Neural progenitor cell (in vitro differentiated cells): ENCODE results near the gene PMS1. TPM values are rescaled to one million over a fixed set of nuclear protein-coding genes. Genes with fewer than 3 reads are reported as not detected.

Experiments
- DNase-seq: peaks from one replicate; pipeline ENCODE4 v3.0.0-alpha.2; 2016; ENCODE audit warnings: low spot score
- H2AFZ ChIP-seq: fragments of 200-600 bp; sonication (generic); replicated peaks from 2 replicates; pipeline ENCODE4 v1.6.1; 2016; ENCODE audit warnings: antibody characterized with exemption
- H3F3A ChIP-seq: fragments of 200-600 bp; sonication (generic); 2 replicates; pipeline ENCODE4 v1.6.1; 2016; ENCODE audit warnings: antibody characterized with exemption, low read depth
- H3K27ac ChIP-seq: fragments of 200-600 bp; sonication (generic); 2 replicates; pipeline ENCODE4 v1.5.1; 2016; ENCODE audit warnings: mild to moderate bottlenecking
- H3K27me3 ChIP-seq: fragments of 200-600 bp; sonication (generic); 2 replicates; pipeline ENCODE4 v1.6.1; 2016; ENCODE audit warnings: mild to moderate bottlenecking, moderate library complexity
- H3K36me3 ChIP-seq: fragments of 200-600 bp; sonication (generic); 2 replicates; pipeline ENCODE4 v1.5.1; 2016
- H3K4me1 ChIP-seq: fragments of 200-600 bp; sonication (generic); 2 replicates; pipeline ENCODE4 v1.6.1; 2016; ENCODE audit warnings: mixed run types
- H3K4me2 ChIP-seq: fragments of 200-600 bp; sonication (generic); 2 replicates; pipeline ENCODE4 v1.6.1; 2016
- H3K4me3 ChIP-seq: fragments of 200-600 bp; sonication (generic); 2 replicates; pipeline ENCODE4 v1.5.1; 2016
- H3K79me2 ChIP-seq: fragments of 200-600 bp; sonication (generic); 2 replicates; pipeline ENCODE4 v1.6.1; 2016; ENCODE audit warnings: low read depth
- H3K9ac ChIP-seq: fragments of 200-600 bp; sonication (generic); 2 replicates; pipeline ENCODE4 v1.6.1; 2016
- H3K9me3 ChIP-seq: fragments of 200-600 bp; sonication (generic); 2 replicates; pipeline ENCODE4 v1.5.1; 2016; ENCODE audit warnings: low read depth
- H4K20me1 ChIP-seq: fragments of 200-600 bp; sonication (generic); 2 replicates; pipeline ENCODE4 v1.6.1; 2016; ENCODE audit warnings: low read depth
- H3K27ac Mint-ChIP-seq: 3 replicates; pipeline ENCODE4 v1.8.0; 2021; ENCODE audit warnings: mixed read lengths
- H3K27me3 Mint-ChIP-seq: 2 replicates; pipeline ENCODE4 v1.8.0; 2022; ENCODE audit warnings: low read depth, mild to moderate bottlenecking, inconsistent platforms, moderate library complexity, mixed read lengths; ENCODE audit not compliant: insufficient read depth
- H3K36me3 Mint-ChIP-seq: 3 replicates; pipeline ENCODE4 v1.8.0; 2021; ENCODE audit warnings: mixed read lengths
- H3K4me1 Mint-ChIP-seq: 3 replicates; pipeline ENCODE4 v1.8.0; 2021; ENCODE audit warnings: mixed read lengths
- H3K4me3 Mint-ChIP-seq: 3 replicates; pipeline ENCODE4 v1.8.0; 2021; ENCODE audit warnings: mild to moderate bottlenecking, moderate library complexity, mixed read lengths
- H3K9me3 Mint-ChIP-seq: 3 replicates; pipeline ENCODE4 v1.8.0; 2020; ENCODE audit warnings: mixed read lengths
- EZH2 ChIP-seq: fragments of 200-600 bp; sonication (generic); IDR thresholded peaks from 2 replicates; pipeline ENCODE4 v1.6.1; 2017; ENCODE audit warnings: antibody characterized with exemption, mild to moderate bottlenecking, moderate library complexity
- EZH2phosphoT487 ChIP-seq: fragments of 200-600 bp; sonication (generic); IDR thresholded peaks from 2 replicates; pipeline ENCODE4 v1.6.1; 2017; ENCODE audit warnings: antibody characterized with exemption
- total RNA-seq: library from RNA; depleted of rRNA; stranded (reverse); fragments of >200 nt; gene quantifications from 2 replicates; pipeline ENCODE4 v1.2.3, GENCODE V29; 2015; ENCODE audit warnings: low replicate concordance
- TF ChIP-seq, protein P1 (sequence below): fragments of 200-600 bp; sonication (generic); IDR thresholded peaks from 2 replicates; pipeline ENCODE4 v1.5.1; 2017; ENCODE audit warnings: antibody characterized with exemption, mild to moderate bottlenecking

PMS1 gene
- total RNA-seq, 1 donor from 2014 or later, result 97.9 TPM

DNA sequence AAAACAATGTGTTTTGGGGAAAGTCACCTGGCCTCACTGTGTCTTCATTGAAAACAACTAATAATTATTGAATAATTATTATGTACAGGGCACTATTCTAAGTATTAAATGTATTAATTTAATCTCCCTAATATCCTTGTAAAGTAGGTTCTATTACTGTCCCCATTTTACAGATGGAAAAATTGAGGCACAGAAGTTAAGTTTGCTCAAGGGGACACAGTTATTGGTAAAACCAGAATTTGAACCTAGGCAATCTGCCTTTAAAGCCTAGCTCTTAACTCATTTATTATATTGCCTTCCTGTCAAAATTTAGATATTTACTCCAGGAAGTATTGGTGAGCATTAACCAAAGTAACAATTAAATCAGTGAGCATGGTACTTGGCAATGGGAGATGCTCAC is 84.6 kb downstream of the PMS1 start:
- no peaks in the 10 kb centered on the region for H4K20me1 ChIP-seq
- no peak overlapping the region for H3K4me3 Mint-ChIP-seq
- no peak for DNase-seq
- no peaks in the 10 kb centered on the region for H3K79me2 ChIP-seq
- no peak overlapping the region for H3K9ac ChIP-seq
- no peak overlapping the region for H3K4me3 ChIP-seq
- no peak for TF ChIP-seq EZH2phosphoT487
- no peak for TF ChIP-seq EZH2
- TF ChIP-seq, protein P1, sequence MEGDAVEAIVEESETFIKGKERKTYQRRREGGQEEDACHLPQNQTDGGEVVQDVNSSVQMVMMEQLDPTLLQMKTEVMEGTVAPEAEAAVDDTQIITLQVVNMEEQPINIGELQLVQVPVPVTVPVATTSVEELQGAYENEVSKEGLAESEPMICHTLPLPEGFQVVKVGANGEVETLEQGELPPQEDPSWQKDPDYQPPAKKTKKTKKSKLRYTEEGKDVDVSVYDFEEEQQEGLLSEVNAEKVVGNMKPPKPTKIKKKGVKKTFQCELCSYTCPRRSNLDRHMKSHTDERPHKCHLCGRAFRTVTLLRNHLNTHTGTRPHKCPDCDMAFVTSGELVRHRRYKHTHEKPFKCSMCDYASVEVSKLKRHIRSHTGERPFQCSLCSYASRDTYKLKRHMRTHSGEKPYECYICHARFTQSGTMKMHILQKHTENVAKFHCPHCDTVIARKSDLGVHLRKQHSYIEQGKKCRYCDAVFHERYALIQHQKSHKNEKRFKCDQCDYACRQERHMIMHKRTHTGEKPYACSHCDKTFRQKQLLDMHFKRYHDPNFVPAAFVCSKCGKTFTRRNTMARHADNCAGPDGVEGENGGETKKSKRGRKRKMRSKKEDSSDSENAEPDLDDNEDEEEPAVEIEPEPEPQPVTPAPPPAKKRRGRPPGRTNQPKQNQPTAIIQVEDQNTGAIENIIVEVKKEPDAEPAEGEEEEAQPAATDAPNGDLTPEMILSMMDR, result no peak
- H3K27ac ChIP-seq, result no peak overlapping the region
- no peaks in the 10 kb centered on the region for H3K4me1 ChIP-seq
- H3F3A ChIP-seq, result no peaks in the 10 kb centered on the region
- H3K27me3 Mint-ChIP-seq, result no peaks in the 10 kb centered on the region
- peaks cover 10% of the 10 kb centered on the region for H3K36me3 Mint-ChIP-seq
- H3K27ac Mint-ChIP-seq, result no peak overlapping the region
- no peaks in the 10 kb centered on the region for H3K4me1 Mint-ChIP-seq
- no peaks in the 10 kb centered on the region for H3K27me3 ChIP-seq
- no peaks in the 10 kb centered on the region for H3K9me3 Mint-ChIP-seq
- no peak overlapping the region for H2AFZ ChIP-seq
- no peaks in the 10 kb centered on the region for H3K9me3 ChIP-seq
- peaks cover 13% of the 10 kb centered on the region for H3K36me3 ChIP-seq
- H3K4me2 ChIP-seq, result no peak overlapping the region

- H3K27me3 ChIP-seq, result no peaks in the 10 kb centered on the region
- H3K4me1 ChIP-seq, result no peaks in the 10 kb centered on the region
- no peak overlapping the region for H2AFZ ChIP-seq
- no peaks in the 10 kb centered on the region for H3K9me3 ChIP-seq
- H3K4me2 ChIP-seq, result no peak overlapping the region
- no peak overlapping the region for H3K4me3 ChIP-seq
- Mint-ChIP-seq H3K4me1 (no peaks in the 10 kb centered on the region), H3K4me3 (no peak overlapping the region), H3K27me3 (no peaks in the 10 kb centered on the region), H3K36me3 (peaks cover 10% of the 10 kb centered on the region), H3K27ac (no peak overlapping the region), H3K9me3 (no peaks in the 10 kb centered on the region)
- H3F3A ChIP-seq, result no peaks in the 10 kb centered on the region
- H3K79me2 ChIP-seq, result no peaks in the 10 kb centered on the region
- H3K36me3 ChIP-seq, result peaks cover 6% of the 10 kb centered on the region
- no peak overlapping the region for H3K9ac ChIP-seq
- no peaks in the 10 kb centered on the region for H4K20me1 ChIP-seq
- no peak for DNase-seq
- no peak overlapping the region for H3K27ac ChIP-seq
- TF ChIP-seq EZH2phosphoT487 (no peak), EZH2 (no peak)
- TF ChIP-seq, protein P1, result no peak
Measured at GRCh38 chr2:189870381-189871085, 86.3 kb downstream of the PMS1 start.

DNA sequence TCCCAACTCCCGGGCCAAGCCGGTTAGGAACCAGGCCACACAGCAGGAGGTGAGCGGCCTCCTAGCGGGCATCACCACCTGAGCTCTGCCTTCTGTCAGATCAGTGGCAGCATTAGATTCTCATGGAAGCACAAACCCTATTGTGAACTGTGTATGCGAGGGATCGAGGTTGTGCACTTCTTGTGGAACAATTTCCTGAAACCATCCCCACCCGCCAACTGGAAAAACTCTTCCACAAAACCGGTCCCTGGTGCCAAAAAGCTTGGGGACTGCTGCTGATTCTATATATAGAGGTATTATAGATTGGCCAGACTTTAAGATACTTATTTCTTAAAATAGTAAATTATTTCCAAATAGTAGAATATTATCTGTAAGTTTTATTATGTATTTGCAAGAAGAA is 89.4 kb downstream of the PMS1 start:
- Histone ChIP-seq H3K27me3 (no peaks in the 10 kb centered on the region), H3K9ac (no peak overlapping the region), H3K79me2 (no peaks in the 10 kb centered on the region), H3K9me3 (no peaks in the 10 kb centered on the region), H3K4me2 (no peak overlapping the region), H3K4me3 (no peak overlapping the region), H3K4me1 (no peaks in the 10 kb centered on the region), H3K36me3 (peaks cover 7% of the 10 kb centered on the region), H4K20me1 (no peaks in the 10 kb centered on the region), H3F3A (no peaks in the 10 kb centered on the region), H2AFZ (no peak overlapping the region), H3K27ac (no peak overlapping the region)
- Mint-ChIP-seq H3K9me3 (no peaks in the 10 kb centered on the region), H3K4me3 (no peak overlapping the region), H3K27ac (no peak overlapping the region), H3K36me3 (peaks cover 30% of the 10 kb centered on the region), H3K4me1 (no peaks in the 10 kb centered on the region), H3K27me3 (no peaks in the 10 kb centered on the region)
- TF ChIP-seq EZH2phosphoT487 (no peak), EZH2 (no peak)
- TF ChIP-seq, protein P1, result no peak
- DNase-seq, result no peak
